ENCODE data around the gene NOD1. TPM values are rescaled to one million over a fixed set of nuclear protein-coding genes. Genes with fewer than 3 reads are reported as not detected.

The NOD1 gene
- polyA plus RNA-seq, 3 donors = 2.8 to 15.0 (median 4.6) TPM

DNA sequence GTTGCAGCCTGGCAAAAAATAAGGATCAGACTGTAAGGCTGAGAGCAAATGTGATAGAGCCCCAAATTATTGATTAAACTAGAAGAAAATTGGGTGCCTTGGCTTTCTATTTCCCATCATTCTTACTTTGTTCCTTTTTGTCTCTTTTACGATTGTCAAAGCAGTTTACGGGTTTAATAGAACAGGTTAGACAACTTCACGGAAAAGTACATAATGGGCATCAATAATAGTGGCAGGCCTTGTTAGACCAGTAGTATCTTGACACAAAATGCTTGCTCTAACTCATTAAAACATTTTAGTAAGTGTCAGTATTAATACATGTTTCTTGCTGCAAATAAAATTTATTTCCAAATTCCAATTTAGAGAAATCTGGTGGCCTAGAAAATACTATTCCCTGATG, 40.5 kb upstream of the NOD1 start:
- TF ChIP-seq, protein P1, sequence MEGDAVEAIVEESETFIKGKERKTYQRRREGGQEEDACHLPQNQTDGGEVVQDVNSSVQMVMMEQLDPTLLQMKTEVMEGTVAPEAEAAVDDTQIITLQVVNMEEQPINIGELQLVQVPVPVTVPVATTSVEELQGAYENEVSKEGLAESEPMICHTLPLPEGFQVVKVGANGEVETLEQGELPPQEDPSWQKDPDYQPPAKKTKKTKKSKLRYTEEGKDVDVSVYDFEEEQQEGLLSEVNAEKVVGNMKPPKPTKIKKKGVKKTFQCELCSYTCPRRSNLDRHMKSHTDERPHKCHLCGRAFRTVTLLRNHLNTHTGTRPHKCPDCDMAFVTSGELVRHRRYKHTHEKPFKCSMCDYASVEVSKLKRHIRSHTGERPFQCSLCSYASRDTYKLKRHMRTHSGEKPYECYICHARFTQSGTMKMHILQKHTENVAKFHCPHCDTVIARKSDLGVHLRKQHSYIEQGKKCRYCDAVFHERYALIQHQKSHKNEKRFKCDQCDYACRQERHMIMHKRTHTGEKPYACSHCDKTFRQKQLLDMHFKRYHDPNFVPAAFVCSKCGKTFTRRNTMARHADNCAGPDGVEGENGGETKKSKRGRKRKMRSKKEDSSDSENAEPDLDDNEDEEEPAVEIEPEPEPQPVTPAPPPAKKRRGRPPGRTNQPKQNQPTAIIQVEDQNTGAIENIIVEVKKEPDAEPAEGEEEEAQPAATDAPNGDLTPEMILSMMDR (IDR thresholded peaks at IDR 0.05) = no peak
- Histone ChIP-seq H3K27me3 (ENCODE audit: control insufficient read depth in 2 of 2, insufficient read depth in 2 of 2, low read length in 2 of 2) (no peaks in the 10 kb centered on the region), H4K20me1 (ENCODE audit: insufficient read depth, low read length) (peaks cover 5% of the 10 kb centered on the region), H3K4me2 (replicated peaks; ENCODE audit: extremely low read depth, low read length, poor library complexity, severe bottlenecking) (no peak overlapping the region), H3K9me3 (replicated peaks in 1 of 2; ENCODE audit: control insufficient read depth in 1 of 2, insufficient read depth in 1 of 2, low read length in 2 of 2) (no peaks in the 10 kb centered on the region), H3K4me3 (replicated peaks in 1 of 3; ENCODE audit: low read depth in 2 of 3, low read length in 3 of 3) (no peak overlapping the region), H3K79me2 (ENCODE audit: insufficient read depth, low read length) (no peaks in the 10 kb centered on the region), H2AFZ (ENCODE audit: insufficient read depth, low read depth, low read length, poor library complexity, severe bottlenecking) (no peak overlapping the region), H3K27ac (ENCODE audit: low read depth in 1 of 2, low read length in 2 of 2) (no peak overlapping the region), H3K36me3 (replicated peaks in 1 of 2; ENCODE audit: control insufficient read depth in 1 of 2, insufficient read depth in 2 of 2, low read length in 2 of 2) (peaks cover 0 to 26% of the 10 kb centered on the region in 2 donors), H3K4me1 (ENCODE audit: control insufficient read depth in 1 of 2, insufficient read depth in 2 of 2, low read length in 2 of 2) (peaks cover 22 to 23% of the 10 kb centered on the region in 2 donors), H3K9ac (ENCODE audit: insufficient read depth, low read length, poor library complexity, severe bottlenecking) (no peak overlapping the region)
- H3K4me1 Mint-ChIP-seq = peaks cover 27% of the 10 kb centered on the region
- H3K9me3 Mint-ChIP-seq = no peaks in the 10 kb centered on the region
- intact Hi-C loops (cut with micrococcal nuclease) = loop anchor here in 1 of 2 donors (10.0 kb wide), 1 partner anchor 1334 kb away; no protein-coding TSS in a partner anchor
- no peak for DNase-seq
- H3K36me3 Mint-ChIP-seq = peaks cover 22 to 29% of the 10 kb centered on the region in 2 donors
- no CpG with 5 or more reads among the region's 3 CpGs for WGBS (ENCODE audit: insufficient coverage)
- no peak overlapping the region for H3K27ac Mint-ChIP-seq
- no peak overlapping the region for H3K4me3 Mint-ChIP-seq
- H3K27me3 Mint-ChIP-seq (ENCODE audit: low read depth in 3 of 3) = peaks cover 0 to 7% (median 3%) of the 10 kb centered on the region in 3 donors

DNA sequence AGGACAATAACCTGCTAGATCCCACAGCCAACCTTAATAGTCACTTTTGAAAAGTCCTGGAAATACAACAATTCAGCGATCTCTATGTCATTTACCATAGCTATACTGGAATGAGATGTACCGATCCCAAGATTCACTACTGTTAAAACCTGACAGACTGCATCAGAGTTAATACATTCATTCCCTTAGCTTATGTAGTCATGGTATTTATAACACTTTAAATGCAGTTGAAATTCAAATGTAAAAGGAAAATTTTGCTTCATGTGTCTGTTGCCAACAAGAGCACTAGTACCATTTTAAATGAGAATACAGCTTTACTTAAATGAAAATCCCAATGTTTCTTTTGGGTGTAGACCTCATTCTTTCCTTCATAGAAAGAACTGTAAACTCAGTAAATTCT, 37.2 kb upstream of the NOD1 start:
- Histone ChIP-seq H3K36me3 (replicated peaks in 1 of 2; ENCODE audit: control insufficient read depth in 1 of 2, insufficient read depth in 2 of 2, low read length in 2 of 2) (peaks cover 0 to 24% of the 10 kb centered on the region in 2 donors), H3K4me3 (replicated peaks in 1 of 3; ENCODE audit: low read depth in 2 of 3, low read length in 3 of 3) (no peak overlapping the region), H2AFZ (ENCODE audit: insufficient read depth, low read depth, low read length, poor library complexity, severe bottlenecking) (no peak overlapping the region), H3K9me3 (replicated peaks in 1 of 2; ENCODE audit: control insufficient read depth in 1 of 2, insufficient read depth in 1 of 2, low read length in 2 of 2) (no peaks in the 10 kb centered on the region), H3K9ac (ENCODE audit: insufficient read depth, low read length, poor library complexity, severe bottlenecking) (no peak overlapping the region), H3K27ac (ENCODE audit: low read depth in 1 of 2, low read length in 2 of 2) (no peak overlapping the region), H4K20me1 (ENCODE audit: insufficient read depth, low read length) (peaks cover 3% of the 10 kb centered on the region), H3K27me3 (ENCODE audit: control insufficient read depth in 2 of 2, insufficient read depth in 2 of 2, low read length in 2 of 2) (no peaks in the 10 kb centered on the region), H3K4me2 (replicated peaks; ENCODE audit: extremely low read depth, low read length, poor library complexity, severe bottlenecking) (no peak overlapping the region), H3K79me2 (ENCODE audit: insufficient read depth, low read length) (no peaks in the 10 kb centered on the region), H3K4me1 (ENCODE audit: control insufficient read depth in 1 of 2, insufficient read depth in 2 of 2, low read length in 2 of 2) (peaks cover 9% of the 10 kb centered on the region in 2 donors)
- peaks cover 11% of the 10 kb centered on the region for H3K4me1 Mint-ChIP-seq
- peaks cover 0 to 3% (median 3%) of the 10 kb centered on the region in 3 donors for H3K27me3 Mint-ChIP-seq (ENCODE audit: low read depth in 3 of 3)
- DNase-seq = no peak
- H3K4me3 Mint-ChIP-seq = no peak overlapping the region
- no peaks in the 10 kb centered on the region for H3K9me3 Mint-ChIP-seq
- TF ChIP-seq, protein P1 (IDR thresholded peaks at IDR 0.05) = no peak
- no peak overlapping the region for H3K27ac Mint-ChIP-seq
- intact Hi-C loops (cut with micrococcal nuclease) = loop anchor here in 1 of 2 donors (10.0 kb wide), 1 partner anchor 1331 kb away; no protein-coding TSS in a partner anchor
- WGBS (ENCODE audit: insufficient coverage) = no CpG with 5 or more reads among the region's 2 CpGs
- peaks cover 16 to 21% of the 10 kb centered on the region in 2 donors for H3K36me3 Mint-ChIP-seq

Measured in CD14-positive monocyte (primary cell).